IMR-90 (cell line): Measurements from ENCODE around the gene ADGRG6. TPM values are rescaled to one million over a fixed set of nuclear protein-coding genes. Genes with fewer than 3 reads are reported as not detected.

Source experiments
- ATAC-seq: fragments of 200-7000 bp; cut with Tn5 transposase; 2 replicates; pipeline ENCODE4 v1.9.1; 2020; ENCODE audit warnings: low read depth, mild to moderate bottlenecking, moderate library complexity
- BruUV-seq: library from RNA; stranded (reverse); fragments of 400-500 nt; replicated peaks from 2 replicates; lab custom pipeline; 2021; lab: Mats Ljungman, UMichigan
- CTCF ChIA-PET: fragments of 300-600 bp; formaldehyde crosslinking; extraction: SDS; loops from one replicate; lab custom pipeline; 2021; ENCODE audit warnings: antibody characterized with exemption; lab: Yijun Ruan, JAX
- POLR2A ChIA-PET: fragments of 300-600 bp; sonication (Branson Sonifier 250); formaldehyde crosslinking; loops from one replicate; lab custom pipeline; 2022; ENCODE audit warnings: antibody characterized with exemption; ENCODE audit not compliant: unreplicated experiment; lab: Charles Lee
- DNase-seq: peaks from one replicate; pipeline ENCODE4 v3.0.0; 2013
- H2AFZ ChIP-seq: replicated peaks from 2 replicates; pipeline ENCODE3; 2013; ENCODE audit warnings: low read length, mild to moderate bottlenecking; ENCODE audit not compliant: poor library complexity
- H2AK5ac ChIP-seq: 2 replicates; pipeline ENCODE4 v1.6.1; 2013; ENCODE audit warnings: low read depth, low read length, inconsistent platforms
- H2AK9ac ChIP-seq: replicated peaks from 2 replicates; pipeline ENCODE3; 2013; ENCODE audit warnings: mild to moderate bottlenecking, low read depth, low read length, moderate library complexity; ENCODE audit not compliant: poor library complexity
- H2BK120ac ChIP-seq: 2 replicates; pipeline ENCODE4 v1.6.1; 2013; ENCODE audit warnings: low read depth, low read length, inconsistent platforms
- H2BK15ac ChIP-seq: 3 replicates; pipeline ENCODE4 v1.6.1; 2013; ENCODE audit warnings: low read depth, low read length, inconsistent platforms
- H2BK20ac ChIP-seq: 2 replicates; pipeline ENCODE4 v1.6.1; 2013; ENCODE audit warnings: low read depth, mild to moderate bottlenecking, inconsistent platforms, low read length, moderate library complexity
- H2BK5ac ChIP-seq: 2 replicates; pipeline ENCODE4 v1.6.1; 2013; ENCODE audit warnings: mild to moderate bottlenecking, low read depth, low read length, inconsistent platforms; ENCODE audit not compliant: poor library complexity, severe bottlenecking
- H3K14ac ChIP-seq: replicated peaks from 2 replicates; pipeline ENCODE4 v1.6.1; 2013; ENCODE audit warnings: low read depth, low read length, inconsistent platforms
- H3K18ac ChIP-seq: 2 replicates; pipeline ENCODE4 v1.6.1; 2013; ENCODE audit warnings: low read depth, low read length, control low read depth
- H3K23ac ChIP-seq: 2 replicates; pipeline ENCODE4 v1.6.1; 2013; ENCODE audit warnings: low read depth, low read length, inconsistent platforms
- H3K27ac ChIP-seq: 2 replicates; pipeline ENCODE4 v1.5.1; 2013; ENCODE audit warnings: mild to moderate bottlenecking, control low read depth, low read length; ENCODE audit not compliant: insufficient read depth
- H3K27me3 ChIP-seq: 2 replicates; pipeline ENCODE4 v1.6.1; 2013; ENCODE audit warnings: low read length; ENCODE audit not compliant: control insufficient read depth, insufficient read depth
- H3K36me3 ChIP-seq: 2 replicates; pipeline ENCODE4 v1.6.1; 2013; ENCODE audit warnings: low read length, mixed read lengths; ENCODE audit not compliant: control insufficient read depth, insufficient read depth
- H3K4ac ChIP-seq: 2 replicates; pipeline ENCODE4 v1.6.1; 2013; ENCODE audit warnings: low read depth, low read length, inconsistent platforms
- H3K4me1 ChIP-seq: 2 replicates; pipeline ENCODE4 v1.6.1; 2013; ENCODE audit warnings: low read length, mixed read lengths; ENCODE audit not compliant: control insufficient read depth, insufficient read depth
- H3K4me2 ChIP-seq: 2 replicates; pipeline ENCODE4 v1.6.1; 2013; ENCODE audit warnings: low read depth, mild to moderate bottlenecking, control low read depth, low read length, moderate library complexity
- H3K4me3 ChIP-seq: 2 replicates; pipeline ENCODE4 v1.5.1; 2013; ENCODE audit warnings: low read depth, mild to moderate bottlenecking, control low read depth, low read length, moderate library complexity; ENCODE audit not compliant: insufficient read depth
- H3K56ac ChIP-seq: 2 replicates; pipeline ENCODE4 v1.6.1; 2013; ENCODE audit warnings: low read length, inconsistent platforms; ENCODE audit not compliant: insufficient read depth; ENCODE audit errors: extremely low read depth
- H3K79me1 ChIP-seq, 2 experiments: 2 replicates each; pipeline ENCODE4 v1.6.1; 2013; ENCODE audit warnings: low read length in 2 of 2, inconsistent platforms in 1 of 2, low read depth in 1 of 2
- H3K9ac ChIP-seq: 2 replicates; pipeline ENCODE4 v1.6.1; 2013; ENCODE audit warnings: low read depth, low read length, control low read depth
- H3K9me1 ChIP-seq: 2 replicates; pipeline ENCODE4 v1.6.1; 2013; ENCODE audit warnings: low read length, inconsistent platforms; ENCODE audit not compliant: insufficient read depth
- H3K9me3 ChIP-seq: 2 replicates; pipeline ENCODE4 v1.6.1; 2013; ENCODE audit warnings: low read length; ENCODE audit not compliant: control insufficient read depth, insufficient read depth
- H4K20me1 ChIP-seq: 2 replicates; pipeline ENCODE4 v1.6.1; 2013; ENCODE audit warnings: low read length, inconsistent platforms; ENCODE audit not compliant: insufficient read depth
- H4K5ac ChIP-seq: 2 replicates; pipeline ENCODE4 v1.6.1; 2013; ENCODE audit warnings: mild to moderate bottlenecking, low read depth, low read length, control low read depth
- H4K8ac ChIP-seq, 2 experiments: 2 replicates each; pipeline ENCODE4 v1.6.1; 2013; ENCODE audit warnings: low read depth in 2 of 2, low read length in 2 of 2, control low read depth in 1 of 2, inconsistent platforms in 1 of 2
- H4K91ac ChIP-seq: 2 replicates; pipeline ENCODE4 v1.6.1; 2013; ENCODE audit warnings: low read depth, low read length, inconsistent platforms; ENCODE audit not compliant: insufficient read depth
- MAFK ChIP-seq: IDR thresholded peaks from 2 replicates; pipeline ENCODE4 v1.6.1; 2012; ENCODE audit warnings: low read depth, low read length, improper control_type of control experiment
- MXI1 ChIP-seq: IDR thresholded peaks from 2 replicates; pipeline ENCODE4 v1.6.1; 2012; ENCODE audit warnings: low read depth, mild to moderate bottlenecking, low read length, moderate library complexity, borderline replicate concordance
- RAD21 ChIP-seq: IDR thresholded peaks from 2 replicates; pipeline ENCODE4 v1.6.1; 2012; ENCODE audit warnings: low read length, improper control_type of control experiment
- RFX5 ChIP-seq: IDR thresholded peaks from 2 replicates; pipeline ENCODE4 v1.8.0; 2012; ENCODE audit warnings: low read depth, mild to moderate bottlenecking, low read length, moderate library complexity
- SMC3 ChIP-seq: fragments of 150-350 bp; IDR thresholded peaks from 2 replicates; pipeline ENCODE4 v1.6.1; 2016; ENCODE audit warnings: low read depth, mild to moderate bottlenecking, antibody characterized with exemption, low read length, moderate library complexity
- WGBS, 2 experiments: methylation state at CpG; one replicate each; pipeline versions ENCODE4 v1.1.5 to v1.1.7; 2013; ENCODE audit warnings: missing lambda C conversion rate in 2 of 2; ENCODE audit not compliant: insufficient read length in 1 of 2; ENCODE audit errors: extremely low coverage in 2 of 2; 5-methylcytosine and 5-hydroxymethylcytosine counted together
- dilution Hi-C: fragments of 300-500 bp; cut with HindIII; formaldehyde crosslinking; loops from one replicate; pipeline ENCODE4 v1.14.3; 2018; ENCODE audit warnings: low sequenced_read_pairs; ENCODE audit not compliant: unreplicated experiment
- in situ Hi-C: fragments of 300-500 bp; cut with MboI; formaldehyde crosslinking; loops from 3 replicates; pipeline ENCODE4 v1.14.3; 2019; ENCODE audit warnings: low sequenced_read_pairs, inconsistent platforms, mixed read lengths
- intact Hi-C: fragments of 100-400 bp; cut with micrococcal nuclease; formaldehyde crosslinking; loops from 2 replicates; pipeline ENCODE4 v1.10.0; 2022
- polyA plus RNA-seq, 3 experiments: library from polyadenylated mRNA; depleted of rRNA; stranded (reverse); fragments of >200 nt; gene quantifications; 2 replicates each; pipeline ENCODE4 v1.2.3, GENCODE V29; 2012; ENCODE audit warnings: low replicate concordance in 1 of 3
- total RNA-seq: library from RNA; depleted of rRNA; stranded (reverse); fragments of >200 nt; gene quantifications from 2 replicates; pipeline ENCODE4 v1.2.3, GENCODE V29; 2012
- TF ChIP-seq, protein P1 (sequence below): conservative IDR thresholded peaks from 2 replicates; pipeline ENCODE4 v1.5.1; 2012; ENCODE audit warnings: mild to moderate bottlenecking, low read depth, low read length, improper control_type of control experiment
- TF ChIP-seq, protein P2 (sequence below): fragments of 150-350 bp; IDR thresholded peaks from 2 replicates; pipeline ENCODE4 v1.6.1; 2016; ENCODE audit warnings: low read depth, mild to moderate bottlenecking, low read length, moderate library complexity, borderline replicate concordance

The ADGRG6 gene
- total and polyA plus RNA-seq, 2 of the 4 experiments (the other 2 are of a cell fraction), result 10.0 to 20.3 TPM

DNA sequence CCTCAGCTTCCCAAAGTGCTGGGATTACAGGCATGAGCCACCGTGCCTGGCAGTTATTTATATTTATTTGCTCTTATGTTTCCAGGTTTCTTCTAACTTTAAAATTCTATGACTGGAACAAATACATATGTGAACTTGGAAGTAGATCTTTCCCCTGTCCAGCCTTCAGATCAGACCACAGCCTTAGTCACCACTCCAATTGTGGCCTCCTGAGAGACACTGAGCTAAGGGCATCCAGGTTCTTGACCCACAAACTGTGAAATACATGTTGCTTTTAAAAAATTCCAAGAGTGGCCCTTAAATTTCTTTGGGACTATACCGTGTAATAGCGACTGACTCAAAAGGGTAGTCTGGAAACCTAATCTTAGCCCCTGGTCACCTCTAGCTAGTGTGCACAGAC, 1.5 kb upstream of the ADGRG6 start:
- H4K91ac ChIP-seq, result no peak overlapping the region; the same call in 1 of the 2 replicates
- H2BK5ac ChIP-seq, result peak overlapping the region; percentile 70
- H3K27ac ChIP-seq, result no peak overlapping the region
- no peak overlapping the region for H3K4me3 ChIP-seq
- DNase-seq (no peak), ATAC-seq (no peak)
- H3K14ac ChIP-seq, result no peak overlapping the region
- in situ Hi-C loops, result no loop called here
- H3K36me3 ChIP-seq, result no peaks in the 10 kb centered on the region
- H4K5ac ChIP-seq, result no peak overlapping the region
- peak overlapping the region; percentile 48 for H2AK5ac ChIP-seq
- peaks cover 3% of the 10 kb centered on the region; the same call in 1 of the 2 replicates for H3K4me1 ChIP-seq
- no peak overlapping the region for H2AFZ ChIP-seq
- no peak overlapping the region; the same call in 1 of the 2 replicates for H2BK20ac ChIP-seq
- H3K4me2 ChIP-seq, result no peak overlapping the region; the same call in 1 of the 2 replicates
- peak overlapping the region; percentile 1; the same call in 1 of the 2 replicates for H2BK120ac ChIP-seq
- peaks cover 11 to 18% of the 10 kb centered on the region in 2 experiments; a peak in 3 of 4 replicates for H3K79me1 ChIP-seq
- no peak overlapping the region for H2AK9ac ChIP-seq
- POLR2A ChIA-PET, result no interaction called here
- dilution Hi-C loops, result no loop called here
- no TSS peak for BruUV-seq
- peak overlapping the region; percentile 19; the same call in 1 of the 2 replicates for H3K4ac ChIP-seq
- no peak overlapping the region for H3K23ac ChIP-seq
- no peaks in the 10 kb centered on the region for H3K9me1 ChIP-seq
- H4K8ac ChIP-seq, result no peak overlapping the region; a peak in 1 of 4 replicates
- CTCF ChIA-PET, result no interaction called here
- H3K56ac ChIP-seq, result no peak overlapping the region
- no peaks in the 10 kb centered on the region for H3K9me3 ChIP-seq
- TF ChIP-seq MXI1, result no peak
- TF ChIP-seq RAD21, result no peak
- no peak for TF ChIP-seq SMC3
- TF ChIP-seq, protein P1, sequence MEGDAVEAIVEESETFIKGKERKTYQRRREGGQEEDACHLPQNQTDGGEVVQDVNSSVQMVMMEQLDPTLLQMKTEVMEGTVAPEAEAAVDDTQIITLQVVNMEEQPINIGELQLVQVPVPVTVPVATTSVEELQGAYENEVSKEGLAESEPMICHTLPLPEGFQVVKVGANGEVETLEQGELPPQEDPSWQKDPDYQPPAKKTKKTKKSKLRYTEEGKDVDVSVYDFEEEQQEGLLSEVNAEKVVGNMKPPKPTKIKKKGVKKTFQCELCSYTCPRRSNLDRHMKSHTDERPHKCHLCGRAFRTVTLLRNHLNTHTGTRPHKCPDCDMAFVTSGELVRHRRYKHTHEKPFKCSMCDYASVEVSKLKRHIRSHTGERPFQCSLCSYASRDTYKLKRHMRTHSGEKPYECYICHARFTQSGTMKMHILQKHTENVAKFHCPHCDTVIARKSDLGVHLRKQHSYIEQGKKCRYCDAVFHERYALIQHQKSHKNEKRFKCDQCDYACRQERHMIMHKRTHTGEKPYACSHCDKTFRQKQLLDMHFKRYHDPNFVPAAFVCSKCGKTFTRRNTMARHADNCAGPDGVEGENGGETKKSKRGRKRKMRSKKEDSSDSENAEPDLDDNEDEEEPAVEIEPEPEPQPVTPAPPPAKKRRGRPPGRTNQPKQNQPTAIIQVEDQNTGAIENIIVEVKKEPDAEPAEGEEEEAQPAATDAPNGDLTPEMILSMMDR, result no peak
- TF ChIP-seq MAFK, result no peak
- TF ChIP-seq, protein P2, sequence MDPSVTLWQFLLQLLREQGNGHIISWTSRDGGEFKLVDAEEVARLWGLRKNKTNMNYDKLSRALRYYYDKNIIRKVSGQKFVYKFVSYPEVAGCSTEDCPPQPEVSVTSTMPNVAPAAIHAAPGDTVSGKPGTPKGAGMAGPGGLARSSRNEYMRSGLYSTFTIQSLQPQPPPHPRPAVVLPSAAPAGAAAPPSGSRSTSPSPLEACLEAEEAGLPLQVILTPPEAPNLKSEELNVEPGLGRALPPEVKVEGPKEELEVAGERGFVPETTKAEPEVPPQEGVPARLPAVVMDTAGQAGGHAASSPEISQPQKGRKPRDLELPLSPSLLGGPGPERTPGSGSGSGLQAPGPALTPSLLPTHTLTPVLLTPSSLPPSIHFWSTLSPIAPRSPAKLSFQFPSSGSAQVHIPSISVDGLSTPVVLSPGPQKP, result no peak
- no peak for TF ChIP-seq RFX5
- no peaks in the 10 kb centered on the region for H4K20me1 ChIP-seq
- WGBS, 2 experiments, result no CpG with 5 or more reads among the region's 3 CpGs
- intact Hi-C loops, result loop anchor here (5.0 kb wide), 1 partner anchor 148 kb away; no protein-coding TSS in a partner anchor
- no peak overlapping the region for H3K9ac ChIP-seq
- no peaks in the 10 kb centered on the region for H3K27me3 ChIP-seq
- no peak overlapping the region for H3K18ac ChIP-seq
- 0 out of 3 replicates have a peak overlapping the region, but pooled peaks have one; percentile 22 for H2BK15ac ChIP-seq
